Renal cortex interstitium (tissue), 11 donors: ENCODE results near the gene BCL3. TPM values are rescaled to one million over a fixed set of nuclear protein-coding genes. Genes with fewer than 3 reads are reported as not detected.

Experiments used
- DNase-seq, 11 donors: peaks; one replicate each; pipeline ENCODE4 v3.0.0-alpha.2; 2013; ENCODE audit warnings: low read depth in 9 of 11, low spot score in 4 of 11; ENCODE audit errors: extremely low read depth in 1 of 11
- polyA plus RNA-seq, 3 donors: library from polyadenylated mRNA; unstranded; fragments of 120-200 nt; gene quantifications; one replicate each; pipeline ENCODE4 v1.2.1, GENCODE V29; 2013; ENCODE audit not compliant: insufficient read length in 3 of 3

Gene BCL3
- polyA plus RNA-seq, 3 donors: 4.4 to 14.3 (median 9.0) TPM

GRCh38 chr19:44737238-44738071 lies 11.1 kb upstream of the BCL3 start:
- DNase-seq: no peak

GRCh38 chr19:44738136-44738535 lies 10.4 kb upstream of the BCL3 start:
- no peak for DNase-seq

GRCh38 chr19:44738603-44739558 lies 9.6 kb upstream of the BCL3 start:
- no peak for DNase-seq

GRCh38 chr19:44740351-44740824 lies 8.1 kb upstream of the BCL3 start:
- no peak for DNase-seq

GRCh38 chr19:44741258-44741731 lies 7.2 kb upstream of the BCL3 start:
- DNase-seq: no peak

GRCh38 chr19:44741841-44742329 lies 6.6 kb upstream of the BCL3 start:
- peak in 2 of 11 donors; percentile 63 to 78 for DNase-seq

- no peak for DNase-seq
Measured at GRCh38 chr19:44742330-44743061, 6.0 kb upstream of the BCL3 start.

- DNase-seq: no peak
Measured at GRCh38 chr19:44744871-44745332, 3.6 kb upstream of the BCL3 start.

GRCh38 chr19:44745341-44745831 lies 3.1 kb upstream of the BCL3 start:
- no peak for DNase-seq

- DNase-seq: no peak
Measured at GRCh38 chr19:44745887-44746600, 2.5 kb upstream of the BCL3 start.

GRCh38 chr19:44746616-44746945 lies 1.9 kb upstream of the BCL3 start:
- DNase-seq: no peak

GRCh38 chr19:44746946-44747738 lies 1.4 kb upstream of the BCL3 start:
- peak in 7 of 11 donors; percentile 70 to 85 (median 77) for DNase-seq

GRCh38 chr19:44747739-44748425 lies 626 bp upstream of the BCL3 start:
- peak in 1 of 11 donors; percentile 26 for DNase-seq

GRCh38 chr19:44749292-44749691 lies 784 bp downstream of the BCL3 start:
- DNase-seq: no peak

GRCh38 chr19:44749994-44750393 lies 1.5 kb downstream of the BCL3 start:
- no peak for DNase-seq

GRCh38 chr19:44752123-44752815 lies 3.8 kb downstream of the BCL3 start:
- DNase-seq: no peak
